Vagina (tissue), 2 donors: ENCODE data around the gene LRIT3. TPM values are rescaled to one million over a fixed set of nuclear protein-coding genes. Genes with fewer than 3 reads are reported as not detected.

Experiments used
- DNase-seq, 2 donors: peaks; one replicate each; pipeline ENCODE4 v3.0.0-alpha.2; 2017; ENCODE audit errors: extremely low spot score in 2 of 2
- H3K27ac ChIP-seq: fragments of 200-600 bp; sonication (generic); one replicate; pipeline ENCODE4 v1.5.1; 2019
- H3K27me3 ChIP-seq: fragments of 200-600 bp; sonication (generic); one replicate; pipeline ENCODE4 v1.5.1; 2019
- H3K36me3 ChIP-seq, 2 donors: fragments of 200-600 bp; sonication (generic); one replicate each; pipeline ENCODE4 v1.5.1; 2017 to 2019
- H3K4me1 ChIP-seq: fragments of 200-600 bp; sonication (generic); one replicate; pipeline ENCODE4 v1.5.1; 2019
- H3K4me3 ChIP-seq, 2 donors: fragments of 200-600 bp; sonication (generic); 1 replicate in 1 of 2; 2 replicates in 1 of 2; pipeline ENCODE4 v1.5.1; 2016 to 2019
- H3K9me3 ChIP-seq: fragments of 200-600 bp; sonication (generic); one replicate; pipeline ENCODE4 v1.5.1; 2019
- POLR2A ChIP-seq, 2 donors: fragments of 450-650 bp; IDR thresholded peaks; one replicate each; pipeline ENCODE4 v1.6.1; 2017; ENCODE audit warnings: antibody characterized with exemption in 2 of 2, mild to moderate bottlenecking in 2 of 2, moderate library complexity in 2 of 2
- POLR2AphosphoS5 ChIP-seq, 2 donors: sonication (generic); formaldehyde crosslinking; IDR thresholded peaks; one replicate each; pipeline ENCODE4 v1.9.0; 2017; ENCODE audit warnings: antibody characterized with exemption in 2 of 2, mild to moderate bottlenecking in 2 of 2, low read depth in 1 of 2; ENCODE audit not compliant: insufficient read depth in 1 of 2
- intact Hi-C: fragments of 100-400 bp; cut with DNase I; formaldehyde crosslinking; loops from one replicate; pipeline ENCODE4 v1.15.1; 2023
- total RNA-seq: library from RNA; depleted of rRNA; stranded (reverse); fragments of >200 nt; gene quantifications from one replicate; pipeline ENCODE4 v1.2.3, GENCODE V29; 2016
- TF ChIP-seq, protein P1 (sequence below), 3 experiments: fragments of 450-650 bp in 2 of 3; fragments of 200-600 bp in 1 of 3; sonication (generic) in 1 of 3; IDR thresholded peaks; one replicate each; pipeline ENCODE4 v1.5.1; 2017 to 2019; ENCODE audit warnings: antibody characterized with exemption in 3 of 3, mild to moderate bottlenecking in 2 of 3, moderate library complexity in 2 of 3

LRIT3 gene
- total RNA-seq, 1 donor from 2014 or later = not detected

DNA sequence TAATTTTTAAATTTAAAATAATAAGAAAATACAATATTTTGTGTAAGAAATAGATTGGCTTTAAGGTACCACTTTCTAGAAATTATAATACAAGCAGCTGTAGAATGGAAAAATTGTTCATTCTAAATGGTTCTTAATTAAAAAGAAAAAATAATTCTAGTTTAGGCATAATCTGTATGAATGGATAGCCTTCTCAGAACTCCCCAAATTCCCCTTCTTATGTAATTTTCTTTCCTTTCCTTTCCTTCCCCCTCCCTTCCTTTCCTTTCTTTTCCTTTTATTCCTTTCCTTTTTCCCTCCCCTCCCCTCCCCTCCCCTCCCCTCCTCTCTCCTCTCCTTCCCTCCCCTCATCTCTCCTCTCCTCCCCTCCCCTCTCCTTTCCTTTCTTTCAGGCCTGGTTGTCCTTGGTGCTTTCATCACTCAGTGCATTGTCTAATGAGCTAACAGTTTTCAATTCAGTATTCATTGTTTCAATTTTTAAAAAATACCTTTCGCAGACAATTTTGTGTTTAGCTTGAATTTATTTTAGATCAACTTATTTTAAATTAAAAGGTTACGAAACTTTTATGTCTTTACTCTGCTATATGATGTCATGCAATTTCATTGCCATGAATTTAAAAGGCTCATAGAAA lies 28.8 kb downstream of the LRIT3 start:
- Histone ChIP-seq H3K27ac (no peak overlapping the region), H3K27me3 (no peaks in the 10 kb centered on the region), H3K4me3 (no peak overlapping the region), H3K36me3 (no peaks in the 10 kb centered on the region), H3K9me3 (no peaks in the 10 kb centered on the region), H3K4me1 (no peaks in the 10 kb centered on the region)
- no peak for TF ChIP-seq POLR2AphosphoS5 (IDR thresholded peaks at IDR 0.05; ENCODE audit: insufficient read depth in 1 of 2, low read depth in 1 of 2)
- no peak for TF ChIP-seq POLR2A (IDR thresholded peaks at IDR 0.05)
- TF ChIP-seq, protein P1, sequence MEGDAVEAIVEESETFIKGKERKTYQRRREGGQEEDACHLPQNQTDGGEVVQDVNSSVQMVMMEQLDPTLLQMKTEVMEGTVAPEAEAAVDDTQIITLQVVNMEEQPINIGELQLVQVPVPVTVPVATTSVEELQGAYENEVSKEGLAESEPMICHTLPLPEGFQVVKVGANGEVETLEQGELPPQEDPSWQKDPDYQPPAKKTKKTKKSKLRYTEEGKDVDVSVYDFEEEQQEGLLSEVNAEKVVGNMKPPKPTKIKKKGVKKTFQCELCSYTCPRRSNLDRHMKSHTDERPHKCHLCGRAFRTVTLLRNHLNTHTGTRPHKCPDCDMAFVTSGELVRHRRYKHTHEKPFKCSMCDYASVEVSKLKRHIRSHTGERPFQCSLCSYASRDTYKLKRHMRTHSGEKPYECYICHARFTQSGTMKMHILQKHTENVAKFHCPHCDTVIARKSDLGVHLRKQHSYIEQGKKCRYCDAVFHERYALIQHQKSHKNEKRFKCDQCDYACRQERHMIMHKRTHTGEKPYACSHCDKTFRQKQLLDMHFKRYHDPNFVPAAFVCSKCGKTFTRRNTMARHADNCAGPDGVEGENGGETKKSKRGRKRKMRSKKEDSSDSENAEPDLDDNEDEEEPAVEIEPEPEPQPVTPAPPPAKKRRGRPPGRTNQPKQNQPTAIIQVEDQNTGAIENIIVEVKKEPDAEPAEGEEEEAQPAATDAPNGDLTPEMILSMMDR (IDR thresholded peaks at IDR 0.05) = no peak
- no peak for DNase-seq
- intact Hi-C loops = no loop called here

- TF ChIP-seq POLR2AphosphoS5 (IDR thresholded peaks at IDR 0.05; ENCODE audit: insufficient read depth in 1 of 2, low read depth in 1 of 2) = no peak
- TF ChIP-seq, protein P1 (IDR thresholded peaks at IDR 0.05) = no peak
- no peak for TF ChIP-seq POLR2A (IDR thresholded peaks at IDR 0.05)
- intact Hi-C loops = no loop called here
- no peaks in the 10 kb centered on the region for H3K36me3 ChIP-seq
Observed at GRCh38 chr4:109877400-109877799, 29.5 kb downstream of the LRIT3 start.

DNA sequence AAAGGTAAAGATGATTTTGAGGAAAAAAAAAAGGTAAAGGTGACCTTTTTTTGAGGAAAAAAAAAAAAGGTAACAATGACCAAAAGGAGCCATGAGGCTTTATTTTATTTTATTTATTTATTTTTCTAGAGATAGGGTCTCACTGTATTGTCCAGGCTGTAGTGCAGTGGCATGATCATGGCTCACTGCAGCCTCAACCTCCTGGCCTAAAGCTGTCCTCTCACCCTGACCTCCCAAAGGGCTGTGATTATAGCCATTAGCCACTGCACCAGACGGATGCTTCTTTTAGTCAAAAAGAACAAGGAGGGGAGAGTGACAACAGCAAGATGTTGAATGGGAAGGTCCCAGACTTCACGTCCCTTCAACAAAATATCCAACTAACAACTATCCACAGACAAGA lies 30.4 kb downstream of the LRIT3 start:
- Histone ChIP-seq H3K27me3 (no peaks in the 10 kb centered on the region), H3K9me3 (no peaks in the 10 kb centered on the region), H3K27ac (no peak overlapping the region), H3K4me1 (no peaks in the 10 kb centered on the region), H3K36me3 (no peaks in the 10 kb centered on the region), H3K4me3 (no peak overlapping the region)
- intact Hi-C loops = no loop called here
- no peak for TF ChIP-seq POLR2AphosphoS5 (IDR thresholded peaks at IDR 0.05; ENCODE audit: insufficient read depth in 1 of 2, low read depth in 1 of 2)
- TF ChIP-seq, protein P1 (IDR thresholded peaks at IDR 0.05) = no peak
- no peak for TF ChIP-seq POLR2A (IDR thresholded peaks at IDR 0.05)
- DNase-seq = no peak

More at GRCh38 chr4:109877400-109877799, 29.5 kb downstream of the LRIT3 start:
- no peak overlapping the region for H3K4me3 ChIP-seq
- no peak overlapping the region for H3K27ac ChIP-seq
- no peak for DNase-seq
- no peaks in the 10 kb centered on the region for H3K4me1 ChIP-seq
- no peaks in the 10 kb centered on the region for H3K9me3 ChIP-seq
- H3K27me3 ChIP-seq = no peaks in the 10 kb centered on the region

DNA sequence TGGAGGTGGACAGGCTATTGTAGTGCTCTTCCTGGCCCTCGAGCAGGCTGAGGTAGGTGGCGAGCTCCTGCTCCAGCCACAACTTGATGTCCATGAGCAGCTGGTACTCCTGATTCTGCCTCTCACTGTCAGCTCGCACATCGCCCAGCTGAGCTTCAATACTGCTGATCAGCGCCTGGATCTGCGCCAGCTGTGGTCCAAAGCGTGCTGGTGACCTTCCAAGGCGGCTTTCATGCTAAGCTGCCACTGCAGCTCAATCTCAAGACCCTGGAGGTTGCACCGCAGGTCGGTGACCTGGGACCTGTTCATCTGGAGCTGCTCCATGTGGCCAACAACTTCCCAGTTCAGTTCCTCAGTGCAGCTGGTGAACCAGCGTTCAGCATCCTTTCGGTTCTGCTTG lies 31.2 kb downstream of the LRIT3 start:
- H3K9me3 ChIP-seq = no peaks in the 10 kb centered on the region
- TF ChIP-seq, protein P1 (IDR thresholded peaks at IDR 0.05) = no peak
- TF ChIP-seq POLR2A (IDR thresholded peaks at IDR 0.05) (no peak), POLR2AphosphoS5 (IDR thresholded peaks at IDR 0.05; ENCODE audit: insufficient read depth in 1 of 2, low read depth in 1 of 2) (no peak)

GRCh38 chr4:109879636-109880314 lies 31.9 kb downstream of the LRIT3 start:
- no peaks in the 10 kb centered on the region for H3K4me1 ChIP-seq
- DNase-seq = no peak
- intact Hi-C loops = no loop called here
- no peaks in the 10 kb centered on the region for H3K9me3 ChIP-seq
- no peak for TF ChIP-seq POLR2A (IDR thresholded peaks at IDR 0.05)
- no peak for TF ChIP-seq POLR2AphosphoS5 (IDR thresholded peaks at IDR 0.05; ENCODE audit: insufficient read depth in 1 of 2, low read depth in 1 of 2)
- TF ChIP-seq, protein P1 (IDR thresholded peaks at IDR 0.05) = no peak
- no peaks in the 10 kb centered on the region for H3K27me3 ChIP-seq
- H3K27ac ChIP-seq = no peak overlapping the region
- no peaks in the 10 kb centered on the region for H3K36me3 ChIP-seq
- H3K4me3 ChIP-seq = no peak overlapping the region

More for the DNA sequence above, 31.2 kb downstream of the LRIT3 start:
- no peak overlapping the region for H3K4me3 ChIP-seq
- H3K36me3 ChIP-seq = no peaks in the 10 kb centered on the region
- no peaks in the 10 kb centered on the region for H3K4me1 ChIP-seq
- intact Hi-C loops = no loop called here
- no peak overlapping the region for H3K27ac ChIP-seq
- H3K27me3 ChIP-seq = no peaks in the 10 kb centered on the region
- no peak for DNase-seq
